Neuron (in vitro differentiated cells): ENCODE measurements around the gene CLHC1.
A peak's percentile ranks its signal among the peaks of the same experiment; 100 is the strongest.
"Not testable (repeated sequence)": the region's sequence is repeated elsewhere in the genome, so short reads cannot be mapped to it uniquely, and the experiment has no call there.

Source experiments
- H2AFZ ChIP-seq: one replicate; pipeline ENCODE4 v1.6.1; 2013; ENCODE audit warnings: low read depth, mild to moderate bottlenecking, inconsistent platforms, low read length, moderate library complexity
- H3K27me3 ChIP-seq: one replicate; pipeline ENCODE4 v1.6.1; 2013; ENCODE audit warnings: low read length; ENCODE audit not compliant: insufficient read depth
- H3K36me3 ChIP-seq: one replicate; pipeline ENCODE4 v1.6.1; 2013; ENCODE audit warnings: low read length; ENCODE audit not compliant: insufficient read depth
- H3K4me1 ChIP-seq: one replicate; pipeline ENCODE4 v1.6.1; 2013; ENCODE audit warnings: low read length; ENCODE audit not compliant: insufficient read depth
- H3K4me3 ChIP-seq: 2 replicates; pipeline ENCODE4 v1.5.1; 2013; ENCODE audit warnings: mild to moderate bottlenecking, low read length, moderate library complexity
- H3K9me3 ChIP-seq: one replicate; pipeline ENCODE4 v1.6.1; 2013; ENCODE audit warnings: low read length

Gene CLHC1

GRCh38 chr2:55138882-55139229 lies 93.2 kb downstream of the CLHC1 start:
- peaks cover 44% of the 10 kb centered on the region for H3K4me1 ChIP-seq
- no peaks in the 10 kb centered on the region for H3K27me3 ChIP-seq
- no peaks in the 10 kb centered on the region for H3K9me3 ChIP-seq
- no peak overlapping the region for H3K4me3 ChIP-seq
- H2AFZ ChIP-seq, result no peak overlapping the region
- no peaks in the 10 kb centered on the region for H3K36me3 ChIP-seq

- no peak overlapping the region for H2AFZ ChIP-seq
- no peaks in the 10 kb centered on the region for H3K27me3 ChIP-seq
- H3K9me3 ChIP-seq, result no peaks in the 10 kb centered on the region
- peaks cover 49% of the 10 kb centered on the region for H3K4me1 ChIP-seq
- no peaks in the 10 kb centered on the region for H3K36me3 ChIP-seq
- no peak overlapping the region for H3K4me3 ChIP-seq
Measured at GRCh38 chr2:55138014-55138881, 93.8 kb downstream of the CLHC1 start.

GRCh38 chr2:55137024-55137958 lies 94.8 kb downstream of the CLHC1 start:
- Histone ChIP-seq H3K9me3 (no peaks in the 10 kb centered on the region), H3K27me3 (no peaks in the 10 kb centered on the region), H3K36me3 (no peaks in the 10 kb centered on the region), H2AFZ (no peak overlapping the region), H3K4me1 (peaks cover 53% of the 10 kb centered on the region), H3K4me3 (no peak overlapping the region)

- H3K4me1 ChIP-seq, result peaks cover 53% of the 10 kb centered on the region
- H3K27me3 ChIP-seq, result no peaks in the 10 kb centered on the region
- H2AFZ ChIP-seq, result no peak overlapping the region
Measured at GRCh38 chr2:55136138-55136541, 96.0 kb downstream of the CLHC1 start.

GRCh38 chr2:55135491-55135890 lies 96.6 kb downstream of the CLHC1 start:
- H3K4me3 ChIP-seq, result no peak overlapping the region
- peaks cover 53% of the 10 kb centered on the region for H3K4me1 ChIP-seq

More at GRCh38 chr2:55136138-55136541, 96.0 kb downstream of the CLHC1 start:
- Histone ChIP-seq H3K9me3 (no peaks in the 10 kb centered on the region), H3K4me3 (no peak overlapping the region), H3K36me3 (no peaks in the 10 kb centered on the region)

GRCh38 chr2:55134316-55134706 lies 97.8 kb downstream of the CLHC1 start:
- Histone ChIP-seq H3K4me1 (peaks cover 51% of the 10 kb centered on the region), H3K4me3 (peak overlapping the region; percentile 15), H3K27me3 (no peaks in the 10 kb centered on the region), H2AFZ (no peak overlapping the region), H3K9me3 (no peaks in the 10 kb centered on the region), H3K36me3 (no peaks in the 10 kb centered on the region)

More at GRCh38 chr2:55135491-55135890, 96.6 kb downstream of the CLHC1 start:
- Histone ChIP-seq H3K36me3 (no peaks in the 10 kb centered on the region), H3K27me3 (no peaks in the 10 kb centered on the region), H2AFZ (no peak overlapping the region), H3K9me3 (no peaks in the 10 kb centered on the region)

GRCh38 chr2:55133467-55134315 lies 98.4 kb downstream of the CLHC1 start:
- peaks cover 45% of the 10 kb centered on the region for H3K4me1 ChIP-seq
- H3K4me3 ChIP-seq, result peak overlapping the region; percentile 28
- no peaks in the 10 kb centered on the region for H3K36me3 ChIP-seq
- no peak overlapping the region for H2AFZ ChIP-seq
- no peaks in the 10 kb centered on the region for H3K27me3 ChIP-seq
- H3K9me3 ChIP-seq, result no peaks in the 10 kb centered on the region

GRCh38 chr2:55130849-55131248 lies 101.2 kb downstream of the CLHC1 start:
- no peaks in the 10 kb centered on the region for H3K36me3 ChIP-seq
- H3K9me3 ChIP-seq, result no peaks in the 10 kb centered on the region
- no peaks in the 10 kb centered on the region for H3K27me3 ChIP-seq
- H3K4me1 ChIP-seq, result peaks cover 17% of the 10 kb centered on the region
- no peak overlapping the region for H3K4me3 ChIP-seq
- H2AFZ ChIP-seq, result no peak overlapping the region

GRCh38 chr2:55126643-55127042 lies 105.5 kb downstream of the CLHC1 start:
- H3K27me3 ChIP-seq, H2AFZ ChIP-seq, H3K9me3 ChIP-seq, H3K4me3 ChIP-seq, H3K36me3 ChIP-seq: not testable (repeated sequence)
- peaks cover 15% of the 10 kb centered on the region for H3K4me1 ChIP-seq
